CD4-positive, alpha-beta T cell treated with Interleukin-10 for 1 hour (primary cell): ENCODE data around the gene RNF34.
A peak's percentile ranks its signal among the peaks of the same experiment; 100 is the strongest.

Experiments
- DNase-seq: peaks from one replicate; pipeline ENCODE4 v3.0.0-alpha.2; 2020

Gene RNF34

DNA sequence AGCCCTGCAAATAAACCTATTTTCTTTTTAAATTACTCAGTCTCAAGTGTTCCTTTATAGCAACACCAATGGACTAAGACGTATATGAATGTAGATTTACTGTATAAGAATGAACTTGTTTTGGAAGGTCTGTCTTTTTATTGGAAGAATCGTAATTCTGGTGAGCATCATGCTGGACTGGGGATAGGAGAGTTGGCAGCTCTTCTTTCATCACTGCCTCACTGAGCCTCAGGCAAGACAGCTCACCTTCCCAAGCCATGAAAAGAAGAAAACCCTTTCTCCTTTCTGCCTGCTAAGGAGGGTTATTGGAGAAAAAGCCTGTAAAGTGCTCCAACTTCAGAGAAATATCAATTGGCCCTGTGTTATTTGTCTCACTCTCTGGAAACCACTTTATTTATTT is 9.1 kb upstream of the RNF34 start:
- DNase-seq: no peak

DNA sequence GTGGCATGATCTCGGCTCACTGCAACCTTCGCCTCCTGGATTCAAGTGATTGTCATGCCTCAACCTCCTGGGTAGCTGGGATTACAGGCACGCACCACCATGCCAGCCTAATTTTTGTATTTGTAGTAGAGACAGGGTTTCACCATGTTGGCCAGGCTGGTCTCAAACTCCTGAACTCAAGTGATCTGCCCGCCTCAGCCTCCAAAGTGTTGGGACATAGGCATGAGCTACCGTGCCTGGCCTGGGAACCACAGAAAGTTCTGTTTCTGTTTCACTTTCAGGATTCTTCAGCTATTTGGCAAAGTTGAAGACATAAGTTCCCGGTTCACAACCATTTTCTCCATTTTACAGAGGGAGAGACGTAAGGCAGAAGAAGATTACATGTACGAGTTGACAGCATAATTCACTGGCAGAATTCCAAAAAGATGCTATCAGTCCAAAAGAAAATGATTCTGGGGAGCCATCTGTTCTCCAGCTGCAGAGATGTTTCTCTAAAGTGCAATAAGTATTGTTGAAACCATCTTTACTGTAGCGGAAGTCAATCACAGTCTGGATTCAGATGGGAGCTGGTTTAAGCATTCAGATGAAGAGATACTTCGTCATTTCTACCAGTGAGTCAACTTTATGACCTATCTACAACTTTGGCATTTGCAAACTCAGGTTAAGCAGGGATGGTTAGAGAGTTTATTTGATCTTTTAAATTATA is 8.1 kb upstream of the RNF34 start:
- peak; percentile 39 for DNase-seq

DNA sequence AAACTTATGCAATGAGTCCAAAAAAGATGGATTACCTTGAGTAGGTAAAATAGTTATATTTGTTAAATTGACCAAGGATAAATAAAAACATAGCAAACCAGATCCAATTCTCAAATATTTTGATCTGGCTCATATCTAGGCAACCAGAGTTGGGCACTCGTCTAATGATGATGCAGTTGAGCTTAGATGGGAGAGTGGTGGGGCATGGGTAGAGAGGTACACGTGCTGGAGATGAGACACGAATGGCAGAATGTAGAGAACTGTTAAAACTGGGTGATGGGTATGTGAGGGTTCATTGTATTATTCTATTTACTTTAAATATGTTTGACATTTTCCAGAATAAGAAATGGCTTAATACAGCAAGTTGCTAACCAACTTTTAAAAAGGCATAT is 7.6 kb upstream of the RNF34 start:
- no peak for DNase-seq

DNA sequence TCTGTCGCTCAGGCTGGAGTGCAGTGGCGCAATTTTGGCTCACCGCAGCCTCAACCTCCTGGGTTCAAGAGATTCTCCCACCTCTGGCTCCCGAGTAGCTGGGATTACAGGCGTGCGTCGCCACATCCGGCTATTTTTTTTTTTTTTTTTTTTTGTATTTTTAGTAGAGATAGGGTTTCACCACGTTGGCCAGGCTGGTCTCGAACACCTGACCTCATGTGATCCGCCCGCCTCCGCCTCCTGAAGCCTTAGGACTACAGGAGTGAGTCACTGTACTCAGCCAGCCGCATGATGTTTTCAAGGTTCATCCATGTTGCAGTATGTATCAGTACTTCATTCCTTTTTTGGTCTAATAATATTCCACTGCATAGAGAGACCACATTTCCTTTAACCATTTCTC is 2.4 kb upstream of the RNF34 start:
- DNase-seq: no peak

DNA sequence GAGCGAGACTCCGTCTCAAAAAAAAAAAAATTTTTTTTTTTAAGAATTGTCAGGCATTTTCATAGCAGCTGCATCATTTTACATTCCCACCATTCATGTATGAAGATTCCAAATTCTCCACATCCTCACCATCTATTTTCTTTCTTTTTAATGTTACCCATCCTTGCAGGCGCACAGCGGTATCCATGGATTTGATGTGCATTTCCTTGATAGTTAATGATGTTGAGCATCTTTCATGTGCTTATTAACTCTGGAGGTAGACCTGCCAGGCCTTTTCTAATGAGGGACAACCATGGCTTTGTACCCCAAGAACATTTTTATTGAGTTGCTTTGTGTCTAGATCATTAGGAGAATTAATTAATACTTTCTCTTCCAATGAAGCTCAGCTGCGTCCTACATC is 1.6 kb upstream of the RNF34 start:
- no peak for DNase-seq

DNA sequence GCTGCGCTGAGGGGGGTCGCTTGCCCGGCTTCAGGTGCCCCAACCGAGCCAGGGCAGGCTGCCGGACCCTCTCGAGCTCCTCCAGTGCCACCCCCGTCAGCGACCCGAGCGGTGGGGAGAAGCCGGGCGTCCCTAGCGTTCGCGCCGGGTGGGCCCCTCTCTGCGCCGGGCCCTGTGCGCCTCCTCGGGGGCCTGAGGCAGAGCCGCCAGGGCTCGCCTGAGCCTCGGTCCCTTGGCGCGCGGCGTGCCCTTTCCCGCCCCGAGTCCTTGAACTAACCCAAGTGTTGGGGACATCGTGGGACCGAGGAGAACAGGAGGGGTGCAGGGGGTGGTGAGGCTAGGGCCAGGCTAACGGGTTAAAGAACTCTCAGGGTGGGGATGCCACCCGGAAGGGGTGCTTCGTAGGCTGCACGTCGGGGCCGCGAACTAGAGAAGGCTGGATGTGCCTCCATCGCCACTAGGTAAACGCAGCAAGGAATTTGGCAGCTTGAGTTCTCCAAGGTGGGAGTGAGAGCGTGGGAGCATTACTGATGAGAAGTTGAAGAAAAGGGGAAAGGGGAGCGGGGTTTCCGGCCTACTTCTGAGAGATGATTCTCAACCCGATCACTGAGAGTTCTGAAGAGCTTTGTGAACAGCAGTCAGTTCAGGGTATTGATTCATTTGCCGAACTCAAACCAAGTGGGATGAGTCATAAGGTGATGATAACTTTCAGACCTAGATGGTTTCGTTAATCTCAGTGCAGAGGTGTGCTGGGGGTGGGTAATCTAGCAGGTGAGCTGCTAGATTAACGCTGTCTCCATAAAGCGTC is 618 bp downstream of the RNF34 start:
- DNase-seq: peak; percentile 67

DNA sequence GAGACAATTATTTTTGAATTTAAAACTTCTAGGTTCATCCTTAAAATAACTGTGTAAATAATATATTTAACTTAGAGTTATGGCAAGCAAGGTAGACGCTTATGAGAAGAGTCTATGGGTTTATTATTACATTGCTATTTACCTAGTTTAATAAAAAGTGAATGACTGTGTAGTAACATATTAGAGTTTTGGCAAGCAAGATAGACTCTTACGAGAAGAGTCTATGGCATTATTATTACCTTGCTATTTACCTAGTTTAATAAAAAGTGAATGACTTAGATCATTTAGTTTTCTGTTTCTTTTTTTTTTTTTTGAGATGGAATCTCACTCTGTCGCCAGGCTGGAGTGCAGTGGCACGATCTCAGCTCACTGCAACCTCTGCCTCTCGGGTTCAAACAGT is 3.8 kb downstream of the RNF34 start:
- no peak for DNase-seq

DNA sequence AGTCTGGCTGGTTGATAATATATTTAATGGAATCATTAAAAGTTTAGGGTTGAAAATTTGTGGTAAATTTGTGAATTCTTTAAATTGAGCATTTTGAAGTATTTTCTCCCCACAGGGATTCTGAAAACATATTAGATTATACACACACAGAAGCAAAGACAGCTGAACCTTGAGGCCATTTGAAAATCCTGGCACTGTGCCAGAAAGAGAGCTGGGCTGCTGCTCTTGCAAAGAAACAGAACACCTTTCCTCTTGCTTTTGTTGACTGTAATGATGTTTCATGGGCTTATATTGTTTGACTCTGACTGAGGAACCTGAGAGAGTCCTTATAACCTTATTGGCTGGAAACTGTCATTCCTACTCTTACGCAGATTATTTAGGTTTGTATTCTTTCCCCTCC is 4.8 kb downstream of the RNF34 start:
- DNase-seq: no peak

DNA sequence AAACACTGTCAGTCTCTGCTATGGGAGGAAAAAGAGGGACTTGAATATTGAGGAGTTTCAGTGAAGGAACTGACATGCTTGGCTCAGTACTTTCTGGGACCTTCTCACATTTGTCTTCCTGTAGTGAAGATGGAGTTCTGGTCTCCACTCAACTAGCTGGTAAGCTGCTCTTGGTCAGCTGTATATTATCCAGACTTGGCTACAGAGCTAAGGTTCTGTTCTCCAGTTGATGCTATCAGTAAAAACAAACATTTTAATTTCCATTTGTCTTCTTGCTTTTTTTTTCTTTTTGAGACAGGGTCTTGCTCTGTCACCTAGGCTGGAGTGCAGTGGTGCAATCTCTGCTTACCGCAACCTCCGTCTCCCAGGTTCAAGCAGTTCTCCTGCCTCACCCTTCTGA is 5.3 kb downstream of the RNF34 start:
- DNase-seq: no peak

DNA sequence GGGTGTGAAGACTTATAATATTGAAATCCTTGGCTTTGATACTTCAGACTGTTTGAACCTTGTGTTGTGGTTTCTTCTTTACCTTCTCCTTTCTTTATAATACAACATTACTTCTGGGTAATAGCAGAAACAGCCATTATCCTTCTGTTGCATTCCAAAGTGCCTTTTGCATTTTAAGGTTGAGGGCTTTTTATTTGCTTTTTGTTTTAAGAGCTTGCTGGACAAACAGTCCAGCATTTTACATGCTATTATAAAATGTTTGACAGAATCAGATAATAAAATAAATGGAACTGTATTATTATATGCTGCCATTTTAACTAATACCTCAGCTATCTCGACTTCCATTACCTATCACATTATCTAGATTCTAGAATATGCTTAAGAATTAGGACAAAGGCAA is 14.0 kb downstream of the RNF34 start:
- DNase-seq: no peak

DNA sequence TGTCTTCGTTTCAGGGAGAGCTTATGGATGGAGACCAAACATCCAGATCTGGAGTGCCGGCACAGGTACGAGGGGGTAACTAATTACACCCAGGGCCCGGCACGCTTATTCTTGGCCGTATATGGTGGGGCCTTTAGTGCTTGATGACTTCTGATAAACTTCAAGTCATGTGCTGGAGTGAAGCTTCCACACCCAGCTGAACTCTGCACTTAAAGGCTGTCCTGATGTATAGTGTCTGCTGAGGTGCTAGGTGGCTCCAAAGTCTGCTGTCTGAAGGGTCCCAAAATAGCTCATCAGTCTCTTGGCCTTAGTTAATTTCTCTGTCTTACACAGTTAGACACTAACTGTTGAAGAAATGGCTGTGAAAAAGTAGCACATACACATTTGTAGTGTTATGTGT is 17.9 kb downstream of the RNF34 start:
- DNase-seq: no peak

DNA sequence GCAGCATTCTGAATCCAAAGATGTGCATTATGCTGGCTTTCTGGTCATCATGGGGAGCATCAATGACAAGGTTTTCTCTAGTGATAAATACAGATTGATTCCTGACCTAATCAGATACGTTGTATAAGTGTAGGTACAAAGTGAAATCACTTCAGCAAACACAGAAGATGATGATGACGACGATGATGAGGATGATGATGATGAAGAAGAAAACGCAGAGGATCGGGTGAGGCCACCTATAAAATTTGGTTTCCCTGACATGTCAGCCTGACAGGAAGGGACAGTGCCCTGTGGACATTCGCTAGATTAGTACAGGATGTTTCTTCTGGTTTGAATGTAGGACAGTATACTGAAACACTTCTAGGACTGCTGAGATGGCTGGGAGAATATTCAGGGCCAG is 20.2 kb downstream of the RNF34 start:
- DNase-seq: no peak

DNA sequence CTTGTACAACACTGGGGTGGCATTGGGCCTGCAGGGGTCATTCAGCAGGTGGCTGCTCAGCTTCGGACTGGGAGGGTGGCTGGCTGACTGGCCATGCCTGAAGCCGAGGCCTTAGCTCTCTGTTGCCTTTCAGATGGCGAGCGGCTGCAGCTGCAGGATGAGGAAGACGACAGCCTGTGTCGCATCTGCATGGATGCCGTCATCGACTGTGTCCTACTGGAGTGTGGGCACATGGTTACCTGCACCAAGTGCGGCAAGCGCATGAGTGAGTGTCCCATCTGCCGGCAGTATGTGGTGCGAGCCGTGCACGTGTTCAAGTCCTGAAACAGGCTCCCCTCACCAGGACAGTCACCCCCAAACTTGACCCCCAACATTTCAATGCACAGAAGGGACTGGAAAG is 23.3 kb downstream of the RNF34 start:
- no peak for DNase-seq

DNA sequence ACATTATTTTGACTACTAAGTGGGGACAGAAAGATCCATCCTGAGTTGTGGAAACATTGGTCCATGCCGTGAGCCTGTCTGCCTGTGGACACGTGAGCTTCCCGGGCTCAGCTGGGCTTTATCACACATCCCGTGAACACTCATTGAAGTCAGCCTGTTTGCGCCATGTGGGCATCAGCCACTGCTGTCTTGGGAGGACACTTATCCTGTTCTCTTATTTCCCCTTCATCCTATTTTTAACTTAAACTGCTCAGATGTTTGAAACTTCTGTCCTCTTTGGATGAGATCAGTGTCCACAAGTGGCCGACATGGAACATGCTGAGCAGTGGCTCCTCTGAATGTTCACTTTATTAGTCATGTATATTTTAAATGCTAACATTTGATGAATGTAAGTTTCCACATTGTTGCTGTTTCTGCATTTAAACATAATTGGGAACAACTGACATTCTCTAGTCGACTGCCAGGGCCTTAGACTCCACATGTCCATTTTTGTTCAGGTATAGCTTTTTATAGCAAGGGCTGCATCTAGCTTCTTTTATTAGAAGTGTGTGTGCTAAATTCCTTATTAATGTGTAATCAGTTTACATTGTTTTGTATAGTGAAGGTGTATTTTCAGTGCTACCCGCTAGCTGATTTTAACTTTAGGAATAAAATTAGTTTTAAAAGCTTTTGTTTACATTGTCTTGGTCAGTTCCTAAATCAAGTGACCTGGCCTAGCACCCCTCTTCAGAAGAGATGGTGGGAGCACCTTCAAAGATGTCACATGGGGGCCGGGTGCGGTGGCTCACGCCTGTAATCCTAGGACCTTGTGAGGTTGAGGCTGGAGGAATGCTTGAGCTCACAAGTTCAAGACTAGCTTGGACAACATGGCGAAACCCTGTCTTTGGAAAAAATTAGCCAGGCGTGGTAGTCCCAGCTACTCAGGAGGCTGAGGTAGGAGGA is 24.0 kb downstream of the RNF34 start:
- DNase-seq: no peak

DNA sequence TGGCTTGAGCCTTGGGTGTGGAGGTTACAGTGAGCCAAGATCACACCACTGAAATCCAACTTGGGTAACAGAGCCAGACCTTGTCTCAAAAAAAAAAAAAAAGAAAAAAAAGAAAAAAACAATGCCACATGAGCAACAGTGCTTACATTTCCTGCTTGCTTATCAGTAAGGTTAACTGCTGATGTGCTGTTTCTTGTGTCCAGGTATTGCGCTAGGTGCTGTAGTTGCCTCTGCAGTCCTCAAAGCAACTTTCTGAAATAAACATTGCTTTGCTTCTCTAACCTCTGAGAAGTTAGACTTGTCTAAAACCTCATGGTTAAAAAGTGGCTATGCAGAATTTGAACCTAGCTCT is 24.7 kb downstream of the RNF34 start:
- DNase-seq: no peak

DNA sequence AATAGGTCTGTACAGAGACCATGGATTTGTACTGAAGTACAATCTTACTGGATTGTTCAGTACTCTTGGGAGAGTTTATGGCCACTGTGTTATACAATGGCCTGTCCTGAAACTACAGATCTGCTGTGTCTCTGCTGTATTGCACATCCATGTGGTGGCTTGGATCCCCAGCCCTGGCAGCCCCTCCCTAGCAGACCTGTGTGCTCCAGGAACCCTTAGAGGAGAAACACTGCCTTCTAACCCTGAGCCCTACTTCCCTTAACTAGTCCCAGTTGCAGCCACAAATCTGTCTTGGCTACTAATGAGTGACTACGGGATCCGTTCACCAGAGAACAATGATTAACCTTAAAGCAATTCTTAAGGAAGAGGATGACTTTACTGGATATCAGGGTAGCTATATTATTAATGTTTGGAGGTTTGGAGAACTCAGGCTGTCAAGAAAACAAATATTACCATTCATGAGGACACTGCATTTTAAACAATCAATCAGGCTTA is 27.7 kb downstream of the RNF34 start:
- no peak for DNase-seq

DNA sequence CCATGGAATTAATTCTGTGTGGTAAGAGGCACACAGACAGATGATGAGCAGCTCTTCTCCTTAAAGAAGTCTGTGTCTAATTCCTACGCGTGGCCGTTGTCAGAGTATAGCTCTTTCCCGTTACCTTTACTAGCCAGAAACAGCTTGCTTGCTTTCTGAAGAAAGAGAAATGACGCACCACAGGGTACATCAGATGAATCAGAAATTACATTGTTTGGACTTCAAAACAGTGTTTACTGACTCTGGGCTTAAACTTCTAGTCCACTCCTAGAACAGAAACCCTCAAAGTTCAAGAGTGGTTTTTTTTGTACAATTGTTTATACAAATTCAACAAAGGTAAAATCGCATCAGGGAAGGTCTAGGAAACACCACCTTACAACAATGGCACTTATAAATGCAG is 29.0 kb downstream of the RNF34 start:
- DNase-seq: no peak

DNA sequence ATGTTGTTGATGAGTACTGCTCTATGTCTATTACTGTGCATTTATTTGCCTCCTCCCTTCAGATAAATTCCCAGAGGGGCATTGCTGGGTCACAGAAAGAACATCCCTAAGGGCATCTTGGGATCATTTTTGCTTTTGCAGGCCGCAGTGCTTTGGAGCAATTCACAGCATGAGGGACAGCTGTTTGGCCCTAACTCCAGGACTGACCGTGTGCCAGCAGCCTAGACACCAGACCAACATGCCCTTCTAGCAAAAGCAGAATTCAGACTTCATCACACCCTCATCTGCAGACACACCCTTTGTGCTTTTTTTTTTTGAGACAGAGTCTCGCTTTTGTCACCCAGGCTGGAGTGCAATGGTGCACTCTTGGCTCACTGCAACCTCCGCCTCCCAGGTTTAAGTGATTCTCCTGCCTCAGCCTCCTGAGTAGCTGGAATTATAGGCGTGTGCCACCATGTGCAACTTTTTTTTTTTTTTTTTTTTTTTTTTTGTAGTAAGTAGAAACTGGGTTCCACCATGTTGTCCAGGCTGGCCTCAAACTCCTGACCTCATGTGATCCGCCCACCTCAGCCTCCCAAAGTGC is 31.0 kb downstream of the RNF34 start:
- no peak for DNase-seq

DNA sequence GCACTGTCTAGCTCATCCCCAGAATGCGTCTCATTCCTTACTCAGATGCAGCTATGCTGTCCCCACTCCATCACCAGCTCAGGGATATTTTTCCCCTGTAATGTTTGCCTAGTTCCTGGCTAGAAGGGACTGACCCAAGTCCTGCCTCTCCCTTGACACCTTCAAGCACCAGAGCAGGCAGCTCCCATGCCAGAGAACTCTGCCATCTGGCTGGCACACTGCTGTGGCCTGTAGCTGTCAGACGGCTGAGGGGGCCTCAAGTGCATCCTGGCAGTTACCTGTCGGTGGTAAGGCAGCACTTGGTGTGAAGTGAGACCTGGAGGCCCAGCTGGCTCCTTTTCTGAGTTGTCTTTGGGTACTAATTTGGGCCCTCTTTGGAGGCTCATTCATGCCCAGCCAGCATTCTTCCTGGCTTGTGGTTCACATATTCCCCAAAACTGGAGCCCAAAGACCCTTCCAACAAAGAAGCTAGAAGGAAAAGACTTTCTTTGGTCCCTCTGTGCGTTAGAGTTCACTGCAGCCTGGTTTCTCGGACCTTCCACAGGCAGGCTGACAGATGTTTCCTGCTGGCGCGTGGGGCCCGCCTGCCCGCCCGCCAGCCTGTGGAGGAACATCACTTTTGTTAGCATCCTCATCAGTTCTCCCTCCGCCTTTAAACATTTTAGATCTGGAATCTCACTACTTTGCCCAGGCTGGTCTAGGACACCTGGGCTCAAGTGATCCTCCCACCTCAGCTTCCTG is 33.0 kb downstream of the RNF34 start:
- DNase-seq: no peak

DNA sequence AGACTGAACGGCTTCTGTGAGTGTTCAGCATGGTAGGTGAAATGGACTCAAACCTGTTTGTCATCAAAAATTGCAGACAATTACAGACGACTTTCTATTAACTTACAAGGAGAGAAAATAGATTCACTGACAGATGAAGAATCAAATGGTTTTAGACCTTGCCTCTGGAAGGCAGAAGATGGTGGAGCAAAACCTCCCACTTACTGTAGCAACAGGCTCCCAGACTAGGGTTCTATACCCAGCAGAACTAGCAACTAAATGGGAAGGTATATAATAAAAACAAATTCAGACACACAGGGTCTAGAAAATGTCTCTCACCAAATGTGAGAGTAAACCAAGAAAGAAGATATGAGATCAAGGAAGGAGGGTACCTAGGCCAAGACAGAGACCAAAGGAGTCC is 36.8 kb downstream of the RNF34 start:
- no peak for DNase-seq

DNA sequence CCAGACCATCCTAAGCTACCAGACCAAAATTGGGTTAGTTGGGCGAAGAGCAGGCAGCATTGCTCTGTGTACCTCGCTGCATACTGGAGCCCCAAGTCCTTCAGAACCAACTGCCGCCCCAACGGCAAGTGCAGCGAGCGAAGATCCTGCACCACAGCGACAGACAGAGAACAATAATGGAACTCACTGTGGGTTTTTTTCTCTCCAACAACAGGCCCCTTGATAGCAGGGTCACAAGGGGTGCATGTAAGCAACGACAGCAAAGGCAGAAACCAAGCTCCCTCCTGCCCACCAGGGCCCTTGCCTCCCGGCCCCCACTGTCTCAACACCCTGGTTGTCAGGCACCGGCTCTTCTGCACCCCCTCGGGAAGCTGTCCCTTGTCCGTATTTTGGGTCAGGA is 39.0 kb downstream of the RNF34 start:
- no peak for DNase-seq

DNA sequence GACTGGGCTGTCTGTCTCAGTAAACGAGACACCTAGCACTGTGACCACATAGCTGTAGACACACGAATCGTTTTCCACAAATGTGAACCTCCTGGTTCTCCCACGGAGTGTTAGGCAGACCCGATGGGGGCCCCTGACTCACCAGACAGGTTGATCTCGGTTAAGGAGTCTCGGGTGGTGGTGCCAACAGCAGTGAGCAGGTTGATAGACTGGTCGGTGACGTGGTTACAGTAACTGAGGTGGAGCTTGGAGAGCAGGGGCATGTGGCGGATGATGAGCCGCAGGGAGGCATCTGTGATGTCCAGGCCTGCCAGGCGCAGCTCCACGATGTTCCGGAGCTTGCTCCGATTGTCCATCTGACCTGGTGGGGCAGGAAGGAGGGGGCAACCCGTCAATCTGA is 39.8 kb downstream of the RNF34 start:
- no peak for DNase-seq
